IPS-NIHi11 (cell line): ENCODE results near the gene TCP1.
A peak's percentile ranks its signal among the peaks of the same experiment; 100 is the strongest.
"Not testable (repeated sequence)": the region's sequence is repeated elsewhere in the genome, so short reads cannot be mapped to it uniquely, and the experiment has no call there.

Source experiments
- DNase-seq: peaks from one replicate; pipeline ENCODE4 v3.0.0; 2012; ENCODE audit warnings: mixed read lengths, low spot score

The TCP1 gene

GRCh38 chr6:159789377-159790148 is at the start of gene TCP1:
TSS of gene TCP1 (minus strand) at chr6:159789602. CDS start at chr6:159789468, 134 bp downstream.
- peak; percentile 99 for DNase-seq

GRCh38 chr6:159838020-159838744 is 48.8 kb upstream of the TCP1 start:
- peak; percentile 51 for DNase-seq

- DNase-seq = no peak
Measured at GRCh38 chr6:159837511-159837910, 48.1 kb upstream of the TCP1 start.

- no peak for DNase-seq
Measured at GRCh38 chr6:159836718-159837490, 47.5 kb upstream of the TCP1 start.

GRCh38 chr6:159833997-159834603 is 44.7 kb upstream of the TCP1 start:
- no peak for DNase-seq

GRCh38 chr6:159833556-159833955 is 44.2 kb upstream of the TCP1 start:
- DNase-seq = no peak

GRCh38 chr6:159832946-159833345 is 43.5 kb upstream of the TCP1 start:
- DNase-seq = no peak

GRCh38 chr6:159831373-159831679 is 41.9 kb upstream of the TCP1 start:
- DNase-seq = no peak

- DNase-seq = no peak
Measured at GRCh38 chr6:159830501-159831372, 41.3 kb upstream of the TCP1 start.

- no peak for DNase-seq
Measured at GRCh38 chr6:159829526-159829925, 40.1 kb upstream of the TCP1 start.

- no peak for DNase-seq
Measured at GRCh38 chr6:159828074-159828473, 38.7 kb upstream of the TCP1 start.

- no peak for DNase-seq
Measured at GRCh38 chr6:159826968-159827647, 37.7 kb upstream of the TCP1 start.

- no peak for DNase-seq
Measured at GRCh38 chr6:159826004-159826403, 36.6 kb upstream of the TCP1 start.

GRCh38 chr6:159824690-159825089 is 35.3 kb upstream of the TCP1 start:
- DNase-seq = not testable (repeated sequence)

GRCh38 chr6:159823953-159824352 is 34.6 kb upstream of the TCP1 start:
- DNase-seq = no peak

GRCh38 chr6:159821726-159822125 is 32.3 kb upstream of the TCP1 start:
- DNase-seq = no peak

- no peak for DNase-seq
Measured at GRCh38 chr6:159821122-159821521, 31.7 kb upstream of the TCP1 start.

- peak; percentile 46 for DNase-seq
Measured at GRCh38 chr6:159819932-159820640, 30.7 kb upstream of the TCP1 start.

- DNase-seq = no peak
Measured at GRCh38 chr6:159819098-159819497, 29.7 kb upstream of the TCP1 start.
